GM23338 (cell line): Measurements from ENCODE around the gene MTR. TPM values are rescaled to one million over a fixed set of nuclear protein-coding genes. Genes with fewer than 3 reads are reported as not detected.

ENCODE experiments used
- ATAC-seq: fragments of 200-7000 bp; cut with Tn5 transposase; 3 replicates; pipeline ENCODE4 v1.9.1; 2020
- DNase-seq: peaks from one replicate; pipeline ENCODE4 v3.0.0-alpha.2; 2015; ENCODE audit warnings: low spot score
- H2AFZ ChIP-seq: fragments of 200-600 bp; sonication (generic); 2 replicates; pipeline ENCODE4 v1.8.0; 2016; ENCODE audit warnings: antibody characterized with exemption, mild to moderate bottlenecking, moderate library complexity
- H3F3A ChIP-seq: fragments of 200-600 bp; sonication (generic); replicated peaks from 2 replicates; pipeline ENCODE4 v1.8.0; 2017; ENCODE audit warnings: antibody characterized with exemption, mixed run types, low read depth
- H3K27ac ChIP-seq: fragments of 200-600 bp; sonication (generic); 2 replicates; pipeline ENCODE4 v1.6.1; 2016; ENCODE audit warnings: low read depth
- H3K27me3 ChIP-seq: fragments of 200-600 bp; sonication (generic); 2 replicates; pipeline ENCODE4 v1.8.0; 2016; ENCODE audit warnings: mild to moderate bottlenecking, mixed run types, moderate library complexity; ENCODE audit not compliant: insufficient read depth
- H3K36me3 ChIP-seq: fragments of 200-600 bp; sonication (generic); 2 replicates; pipeline ENCODE4 v1.8.0; 2016; ENCODE audit warnings: mild to moderate bottlenecking; ENCODE audit not compliant: insufficient read depth
- H3K4me1 ChIP-seq: fragments of 200-600 bp; sonication (generic); 2 replicates; pipeline ENCODE4 v1.8.0; 2016; ENCODE audit warnings: mild to moderate bottlenecking, moderate library complexity; ENCODE audit not compliant: insufficient read depth
- H3K4me2 ChIP-seq: fragments of 200-600 bp; sonication (generic); 2 replicates; pipeline ENCODE4 v1.7.1; 2017; ENCODE audit warnings: mixed run types
- H3K4me3 ChIP-seq: fragments of 200-600 bp; sonication (generic); 2 replicates; pipeline ENCODE4 v1.6.1; 2016; ENCODE audit warnings: mixed run types
- H3K79me2 ChIP-seq: fragments of 200-600 bp; sonication (generic); replicated peaks from 2 replicates; pipeline ENCODE4 v1.8.0; 2017; ENCODE audit warnings: mild to moderate bottlenecking; ENCODE audit not compliant: insufficient read depth
- H3K9me2 ChIP-seq: fragments of 200-600 bp; sonication (generic); 2 replicates; pipeline ENCODE4 v1.8.0; 2017; ENCODE audit not compliant: insufficient read depth
- H4K20me1 ChIP-seq: fragments of 200-600 bp; sonication (generic); replicated peaks from 2 replicates; pipeline ENCODE4 v1.8.0; 2017; ENCODE audit warnings: mild to moderate bottlenecking; ENCODE audit not compliant: insufficient read depth
- H3K27ac Mint-ChIP-seq: 2 replicates; pipeline ENCODE4 v1.8.0; 2020; ENCODE audit warnings: inconsistent platforms, mild to moderate bottlenecking, moderate library complexity, mixed read lengths
- H3K27me3 Mint-ChIP-seq: 3 replicates; pipeline ENCODE4 v1.8.0; 2022; ENCODE audit warnings: low read depth, mild to moderate bottlenecking, moderate library complexity, mixed read lengths, inconsistent platforms; ENCODE audit not compliant: insufficient read depth, poor library complexity
- H3K36me3 Mint-ChIP-seq: 3 replicates; pipeline ENCODE4 v1.8.0; 2021; ENCODE audit warnings: low read depth, mild to moderate bottlenecking, inconsistent platforms, moderate library complexity, mixed read lengths
- H3K4me1 Mint-ChIP-seq: 3 replicates; pipeline ENCODE4 v1.8.0; 2020; ENCODE audit warnings: mild to moderate bottlenecking, inconsistent platforms, mixed read lengths
- H3K4me3 Mint-ChIP-seq: 3 replicates; pipeline ENCODE4 v1.8.0; 2021; ENCODE audit warnings: moderate library complexity, mild to moderate bottlenecking, inconsistent platforms, mixed read lengths
- H3K9me3 Mint-ChIP-seq: 3 replicates; pipeline ENCODE4 v1.8.0; 2020; ENCODE audit warnings: moderate library complexity, mild to moderate bottlenecking, inconsistent platforms, mixed read lengths
- CREB1 ChIP-seq: fragments of 250-450 bp; sonication (Bioruptor Pico); IDR thresholded peaks from 2 replicates; pipeline ENCODE4 v1.5.0; 2020; ENCODE audit warnings: low read depth, mild to moderate bottlenecking, moderate library complexity
- CTCF ChIP-seq, 2 experiments: fragments of 200-600 bp in 1 of 2; sonication (generic) in 1 of 2; conservative IDR thresholded peaks; 2 replicates each; pipeline versions ENCODE4 v1.5.1 to v1.6.1; 2016 to 2017; ENCODE audit warnings: antibody characterized with exemption in 2 of 2, low read depth in 2 of 2, mild to moderate bottlenecking in 2 of 2, moderate library complexity in 1 of 2
- EZH2 ChIP-seq: fragments of 200-600 bp; sonication (generic); IDR thresholded peaks from one replicate; pipeline ENCODE4 v1.8.0; 2017; ENCODE audit warnings: antibody characterized with exemption, mild to moderate bottlenecking, low read depth; ENCODE audit not compliant: unreplicated experiment
- EZH2phosphoT487 ChIP-seq: fragments of 200-600 bp; sonication (generic); IDR thresholded peaks from one replicate; pipeline ENCODE4 v1.8.1; 2018; ENCODE audit warnings: antibody characterized with exemption; ENCODE audit not compliant: unreplicated experiment
- POLR2AphosphoS5 ChIP-seq: IDR thresholded peaks from 2 replicates; pipeline ENCODE4 v1.6.1; 2016; ENCODE audit warnings: antibody characterized with exemption, low read depth
- STAT1 ChIP-seq: IDR thresholded peaks from one replicate; pipeline ENCODE4 v1.6.1; 2016; ENCODE audit warnings: antibody characterized with exemption; ENCODE audit not compliant: unreplicated experiment
- ZNF462 ChIP-seq: fragments of 250-450 bp; sonication (Bioruptor Pico); IDR thresholded peaks from 2 replicates; pipeline ENCODE4 v1.5.0; 2020; ENCODE audit warnings: mild to moderate bottlenecking, moderate library complexity
- polyA plus RNA-seq: library from polyadenylated mRNA; unstranded; fragments of >200 nt; fragmentation: Nextera tagmentation; extraction: Ambion mirVana; gene quantifications from 2 replicates; pipeline ENCODE4 v1.2.1, GENCODE V29; 2016
- total RNA-seq: library from RNA; depleted of rRNA; stranded (reverse); fragments of >200 nt; shearing (Covaris generic); gene quantifications from 2 replicates; pipeline ENCODE4 v1.2.3, GENCODE V29; 2014
- TF ChIP-seq, protein P1 (sequence below): IDR thresholded peaks from one replicate; pipeline ENCODE4 v1.6.1; 2018; ENCODE audit warnings: antibody characterized with exemption; ENCODE audit not compliant: unreplicated experiment

Gene MTR
- total and polyA plus RNA-seq, 2 experiments from 2014 or later, result 6.4 to 20.0 TPM

GRCh38 chr1:236802264-236802663 is 7.2 kb downstream of the MTR start:
- Histone ChIP-seq H3K79me2 (peaks cover 64% of the 10 kb centered on the region), H3K36me3 (no peaks in the 10 kb centered on the region), H3K4me3 (no peak overlapping the region), H3K4me2 (no peak overlapping the region), H3K27ac (no peak overlapping the region), H3K27me3 (no peaks in the 10 kb centered on the region), H2AFZ (no peak overlapping the region), H3F3A (no peaks in the 10 kb centered on the region), H4K20me1 (peaks cover 12% of the 10 kb centered on the region), H3K9me2 (no peaks in the 10 kb centered on the region), H3K4me1 (no peaks in the 10 kb centered on the region)
- Mint-ChIP-seq H3K9me3 (no peaks in the 10 kb centered on the region), H3K4me1 (no peaks in the 10 kb centered on the region), H3K27me3 (no peaks in the 10 kb centered on the region), H3K36me3 (no peaks in the 10 kb centered on the region), H3K27ac (no peak overlapping the region; the same call in 1 of the 2 replicates), H3K4me3 (no peak overlapping the region)
- no peak for DNase-seq
- ATAC-seq, result no peak
- no peak for TF ChIP-seq ZNF462 (CRISPR knock-in tag)
- TF ChIP-seq EZH2, result no peak
- TF ChIP-seq CTCF (conservative IDR thresholded peaks at IDR 0.05; ENCODE audit: low read depth in 2 of 2), result no peak
- TF ChIP-seq POLR2AphosphoS5, result no peak
- no peak for TF ChIP-seq STAT1
- no peak for TF ChIP-seq EZH2phosphoT487
- TF ChIP-seq, protein P1, sequence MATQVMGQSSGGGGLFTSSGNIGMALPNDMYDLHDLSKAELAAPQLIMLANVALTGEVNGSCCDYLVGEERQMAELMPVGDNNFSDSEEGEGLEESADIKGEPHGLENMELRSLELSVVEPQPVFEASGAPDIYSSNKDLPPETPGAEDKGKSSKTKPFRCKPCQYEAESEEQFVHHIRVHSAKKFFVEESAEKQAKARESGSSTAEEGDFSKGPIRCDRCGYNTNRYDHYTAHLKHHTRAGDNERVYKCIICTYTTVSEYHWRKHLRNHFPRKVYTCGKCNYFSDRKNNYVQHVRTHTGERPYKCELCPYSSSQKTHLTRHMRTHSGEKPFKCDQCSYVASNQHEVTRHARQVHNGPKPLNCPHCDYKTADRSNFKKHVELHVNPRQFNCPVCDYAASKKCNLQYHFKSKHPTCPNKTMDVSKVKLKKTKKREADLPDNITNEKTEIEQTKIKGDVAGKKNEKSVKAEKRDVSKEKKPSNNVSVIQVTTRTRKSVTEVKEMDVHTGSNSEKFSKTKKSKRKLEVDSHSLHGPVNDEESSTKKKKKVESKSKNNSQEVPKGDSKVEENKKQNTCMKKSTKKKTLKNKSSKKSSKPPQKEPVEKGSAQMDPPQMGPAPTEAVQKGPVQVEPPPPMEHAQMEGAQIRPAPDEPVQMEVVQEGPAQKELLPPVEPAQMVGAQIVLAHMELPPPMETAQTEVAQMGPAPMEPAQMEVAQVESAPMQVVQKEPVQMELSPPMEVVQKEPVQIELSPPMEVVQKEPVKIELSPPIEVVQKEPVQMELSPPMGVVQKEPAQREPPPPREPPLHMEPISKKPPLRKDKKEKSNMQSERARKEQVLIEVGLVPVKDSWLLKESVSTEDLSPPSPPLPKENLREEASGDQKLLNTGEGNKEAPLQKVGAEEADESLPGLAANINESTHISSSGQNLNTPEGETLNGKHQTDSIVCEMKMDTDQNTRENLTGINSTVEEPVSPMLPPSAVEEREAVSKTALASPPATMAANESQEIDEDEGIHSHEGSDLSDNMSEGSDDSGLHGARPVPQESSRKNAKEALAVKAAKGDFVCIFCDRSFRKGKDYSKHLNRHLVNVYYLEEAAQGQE, result no peak
- no peak for TF ChIP-seq CREB1
